Stimulated activated CD4-positive, alpha-beta T cell treated with anti-CD3 and anti-CD28 coated beads, Interleukin-4, amount 100 ng/mL, for 48 hours (primary cell): ENCODE measurements around the gene ZBTB46.
"Not testable (repeated sequence)": the region's sequence is repeated elsewhere in the genome, so short reads cannot be mapped to it uniquely, and the experiment has no call there.

Experiments used
- DNase-seq, 2 donors: peaks; one replicate each; pipeline ENCODE4 v3.0.0-alpha.2; 2020; ENCODE audit warnings: low read depth in 2 of 2

Gene ZBTB46

DNA sequence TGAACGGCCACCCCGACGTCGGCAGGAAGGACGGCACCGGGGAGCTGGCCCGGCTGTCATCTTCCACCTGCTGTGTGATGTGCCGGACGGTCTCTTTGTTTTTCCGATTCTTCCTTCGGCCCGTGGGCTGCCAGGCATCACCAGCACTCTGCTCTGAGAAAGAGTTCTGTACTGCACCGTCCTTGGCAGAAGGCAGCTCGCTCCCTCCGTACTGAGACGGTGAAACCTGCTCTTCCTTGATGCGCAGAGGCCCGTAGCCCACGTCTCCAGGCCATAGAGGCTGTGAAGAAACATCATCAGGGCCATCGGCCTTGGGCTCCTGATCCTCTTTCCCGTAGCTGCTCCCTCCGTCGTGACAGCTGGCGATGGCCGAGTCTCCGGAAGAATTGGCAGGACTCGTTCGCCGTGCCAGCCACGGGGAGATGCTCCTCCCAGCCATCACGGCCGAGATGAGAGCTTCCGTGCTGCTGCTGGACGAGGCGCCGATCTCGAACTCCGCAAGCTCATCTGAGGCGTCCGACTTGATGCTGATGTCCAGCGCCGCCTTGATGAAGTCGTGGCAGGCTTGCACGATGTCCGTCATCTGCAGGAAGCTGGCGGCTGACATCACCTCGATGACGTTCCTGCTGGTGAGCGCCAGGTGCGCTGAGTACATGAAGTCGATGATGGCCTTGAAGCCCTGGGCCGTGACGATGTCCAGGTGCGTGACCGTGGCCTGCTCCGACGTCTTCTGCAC, 41.1 kb downstream of the ZBTB46 start:
- no peak for DNase-seq

- no peak for DNase-seq
Measured at GRCh38 chr20:63787749-63788148, 43.3 kb downstream of the ZBTB46 start.

- no peak for DNase-seq
Measured at GRCh38 chr20:63787302-63787701, 43.8 kb downstream of the ZBTB46 start.

GRCh38 chr20:63785691-63786131, 45.4 kb downstream of the ZBTB46 start:
- no peak for DNase-seq

GRCh38 chr20:63783970-63784369, 47.1 kb downstream of the ZBTB46 start:
- DNase-seq: no peak

DNA sequence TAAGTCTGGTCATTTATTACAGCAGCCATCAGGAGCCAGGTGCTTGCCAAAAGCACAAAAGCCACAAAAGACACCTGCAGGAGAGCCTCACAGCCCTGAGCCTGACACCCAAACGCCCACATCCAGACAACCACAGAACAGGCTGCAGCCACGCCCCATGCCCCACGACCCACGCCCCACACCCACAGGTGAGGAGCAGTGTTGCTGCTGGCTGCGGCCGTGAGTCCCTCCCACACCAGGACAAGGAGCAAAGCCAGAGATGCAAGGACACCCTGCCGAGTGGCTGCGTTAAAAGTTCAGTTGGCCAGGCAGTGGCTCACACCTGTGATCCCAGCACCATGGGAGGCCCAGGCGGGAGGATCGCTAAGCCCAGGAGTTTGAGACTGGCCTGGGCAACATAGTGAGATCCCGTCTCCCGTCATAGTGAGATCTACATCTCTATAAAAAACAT, 48.5 kb downstream of the ZBTB46 start:
- DNase-seq: no peak

DNA sequence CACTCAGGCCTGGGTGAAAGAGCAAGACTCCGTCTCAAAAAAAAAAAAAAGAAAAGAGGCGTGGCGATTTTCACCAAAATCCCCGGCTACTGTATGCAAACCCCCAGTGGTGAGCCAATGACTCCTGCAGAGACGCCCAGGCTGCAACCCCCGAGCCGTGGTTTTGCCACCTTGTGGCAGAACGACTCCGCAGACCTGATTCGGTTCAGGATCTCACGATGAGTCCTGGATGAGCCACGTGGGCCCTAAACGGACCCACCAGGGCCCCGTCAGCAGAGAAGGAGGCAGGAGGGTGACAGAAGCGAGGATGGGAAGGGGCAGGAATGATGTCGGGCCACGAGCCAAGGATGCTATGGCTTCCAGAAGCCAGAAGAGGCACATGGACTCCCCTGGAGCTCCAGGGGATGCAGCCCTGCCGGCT, 49.0 kb downstream of the ZBTB46 start:
- DNase-seq: no peak

DNA sequence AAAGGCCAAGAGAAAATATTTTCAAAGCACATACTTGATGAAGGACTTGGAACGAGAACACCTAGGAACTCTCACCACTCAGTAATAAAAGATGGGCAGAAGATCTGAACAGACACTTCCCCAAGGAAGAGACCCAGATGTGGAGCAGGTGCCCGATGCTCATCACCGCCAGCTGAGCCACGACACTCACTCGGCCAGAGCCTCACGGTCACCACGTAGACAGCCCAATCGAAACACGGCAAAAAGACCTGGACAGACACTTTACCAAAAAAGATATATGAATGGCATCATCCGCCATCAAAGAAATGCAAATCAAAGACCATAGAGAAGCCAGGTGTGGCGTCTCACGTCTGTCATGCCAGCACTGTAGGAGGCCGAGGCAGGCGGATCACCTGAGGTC, 49.9 kb downstream of the ZBTB46 start:
- no peak for DNase-seq

GRCh38 chr20:63778857-63779256, 52.2 kb downstream of the ZBTB46 start:
- no peak for DNase-seq

DNA sequence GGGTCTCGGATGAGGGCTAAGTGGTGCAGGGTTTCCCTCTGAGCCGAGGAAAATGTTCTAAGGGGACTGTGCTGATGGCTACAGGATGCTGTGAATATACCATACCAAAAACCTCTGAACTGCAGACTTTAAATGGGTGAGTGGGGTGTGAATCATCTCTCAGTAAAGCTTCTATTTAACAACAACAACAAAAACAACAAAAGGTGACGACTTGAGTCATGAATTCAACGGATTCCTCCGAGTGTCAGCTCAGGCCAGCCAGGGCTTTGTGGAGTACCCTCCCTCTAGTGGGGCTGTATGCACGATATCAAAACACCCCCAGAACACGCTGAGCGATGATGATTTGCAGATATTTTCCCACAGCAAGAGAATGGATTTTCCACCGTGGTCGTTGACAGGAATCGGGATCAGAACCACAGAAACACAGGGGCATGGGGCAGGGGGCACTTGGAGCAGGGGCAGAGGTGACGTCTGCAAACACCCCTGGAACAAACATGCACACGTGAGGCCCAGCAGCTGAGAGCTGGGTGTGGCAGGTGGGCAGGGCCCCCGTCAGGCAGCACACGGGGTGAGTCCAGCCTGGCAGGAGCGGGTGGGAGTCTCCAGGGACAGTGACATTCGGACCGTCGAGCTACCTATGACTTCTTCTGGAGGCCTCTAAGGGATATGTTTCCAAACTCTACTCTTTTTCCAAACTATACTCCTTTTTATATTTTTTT, 52.9 kb downstream of the ZBTB46 start:
- DNase-seq: no peak

DNA sequence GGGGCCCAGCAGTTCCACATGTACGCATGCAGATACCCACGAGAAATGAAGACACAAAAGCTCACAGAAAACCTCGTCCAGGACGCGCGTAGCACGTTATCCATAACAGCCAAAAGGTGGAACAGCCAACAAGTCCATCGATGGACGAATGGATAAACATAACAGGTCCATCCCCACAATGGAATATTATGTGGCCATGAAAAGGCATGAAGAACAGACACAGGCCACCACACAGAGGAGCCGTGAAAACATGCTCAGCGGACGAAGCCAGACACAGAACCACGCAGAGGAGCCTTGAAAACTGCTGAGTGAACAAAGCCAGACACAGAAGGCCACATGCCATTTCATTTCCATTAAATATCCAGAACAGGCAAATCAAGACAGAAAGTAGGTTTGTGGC, 53.5 kb downstream of the ZBTB46 start:
- DNase-seq: no peak

DNA sequence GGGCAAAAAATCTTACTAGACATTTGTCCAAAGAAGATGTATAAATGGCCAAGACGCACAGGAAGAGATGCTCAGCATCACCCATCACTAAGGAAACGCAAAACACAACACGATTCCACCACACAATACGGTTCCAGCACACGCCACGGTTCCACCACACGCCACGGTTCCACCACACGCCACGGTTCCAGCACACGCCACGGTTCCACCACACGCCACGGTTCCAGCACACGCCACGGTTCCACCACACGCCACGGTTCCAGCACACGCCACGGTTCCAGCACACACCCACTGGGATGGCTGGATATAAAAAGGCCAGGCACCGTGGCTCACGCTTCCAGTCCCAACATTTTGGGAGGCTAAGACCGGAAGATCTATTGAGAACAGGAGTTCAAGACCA, 54.2 kb downstream of the ZBTB46 start:
- DNase-seq: not testable (repeated sequence)

DNA sequence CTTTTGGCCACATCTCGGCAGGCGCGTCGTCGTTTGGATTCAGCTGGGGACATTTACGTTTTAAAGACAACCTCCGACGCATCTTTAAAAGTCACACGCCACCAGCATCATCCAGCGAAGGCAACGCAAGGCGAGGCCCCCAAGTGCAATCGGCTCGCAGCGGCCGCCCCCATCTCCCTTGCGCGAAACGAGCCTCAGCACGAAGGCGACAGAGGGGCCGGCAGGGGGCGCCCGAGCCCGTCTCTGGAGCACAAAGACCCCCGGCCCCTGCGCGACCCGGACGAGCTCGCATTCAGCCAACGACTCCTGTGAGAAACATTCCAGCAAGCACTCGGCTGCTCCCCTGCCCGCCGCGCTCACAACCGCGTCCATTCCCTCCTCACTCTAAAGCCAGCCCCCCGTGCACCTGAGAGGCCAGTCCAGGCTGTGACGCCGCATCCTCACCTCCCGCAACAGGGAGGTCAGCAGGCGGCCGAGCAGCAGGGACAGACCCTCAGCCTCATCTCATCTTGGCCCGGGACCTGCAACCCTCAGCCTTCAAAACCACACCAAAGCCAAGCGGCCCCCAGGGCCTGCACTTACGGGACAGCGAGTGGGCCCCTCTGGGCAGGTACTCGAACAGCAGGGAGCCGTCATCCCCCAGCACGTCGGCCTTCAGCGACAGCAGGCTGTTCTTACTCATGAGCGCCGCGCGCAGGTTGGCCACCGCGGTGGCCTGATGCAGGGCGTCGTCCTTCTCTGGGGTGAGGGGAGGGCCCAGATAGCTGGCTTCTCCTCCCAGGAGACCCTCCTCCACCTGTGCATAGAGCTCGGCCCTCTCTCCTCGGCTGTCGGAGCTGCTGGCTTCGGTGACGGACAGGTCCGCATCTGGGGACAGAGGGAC, 55.7 kb downstream of the ZBTB46 start:
- peak in 1 of 2 donors; percentile 34 for DNase-seq

DNA sequence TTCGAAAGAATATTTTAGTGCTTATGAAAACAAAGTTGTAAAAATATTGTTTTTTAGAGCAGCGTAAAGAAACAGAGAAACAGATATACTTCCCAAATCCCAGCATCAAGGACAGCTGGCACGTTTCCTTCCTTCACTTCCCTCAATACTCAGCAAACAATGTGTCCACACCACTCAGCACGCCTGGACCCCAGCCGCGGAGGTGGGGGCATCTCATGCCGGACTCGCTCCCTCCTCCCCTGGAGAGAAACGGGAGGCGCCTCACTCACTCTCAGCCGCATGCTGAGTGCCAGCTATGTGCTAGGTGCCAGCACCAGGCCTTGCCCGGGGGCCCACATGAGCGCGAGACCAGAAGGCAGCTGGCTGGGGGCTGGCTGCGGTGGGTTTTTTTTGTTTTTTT, 56.8 kb downstream of the ZBTB46 start:
- DNase-seq: no peak

DNA sequence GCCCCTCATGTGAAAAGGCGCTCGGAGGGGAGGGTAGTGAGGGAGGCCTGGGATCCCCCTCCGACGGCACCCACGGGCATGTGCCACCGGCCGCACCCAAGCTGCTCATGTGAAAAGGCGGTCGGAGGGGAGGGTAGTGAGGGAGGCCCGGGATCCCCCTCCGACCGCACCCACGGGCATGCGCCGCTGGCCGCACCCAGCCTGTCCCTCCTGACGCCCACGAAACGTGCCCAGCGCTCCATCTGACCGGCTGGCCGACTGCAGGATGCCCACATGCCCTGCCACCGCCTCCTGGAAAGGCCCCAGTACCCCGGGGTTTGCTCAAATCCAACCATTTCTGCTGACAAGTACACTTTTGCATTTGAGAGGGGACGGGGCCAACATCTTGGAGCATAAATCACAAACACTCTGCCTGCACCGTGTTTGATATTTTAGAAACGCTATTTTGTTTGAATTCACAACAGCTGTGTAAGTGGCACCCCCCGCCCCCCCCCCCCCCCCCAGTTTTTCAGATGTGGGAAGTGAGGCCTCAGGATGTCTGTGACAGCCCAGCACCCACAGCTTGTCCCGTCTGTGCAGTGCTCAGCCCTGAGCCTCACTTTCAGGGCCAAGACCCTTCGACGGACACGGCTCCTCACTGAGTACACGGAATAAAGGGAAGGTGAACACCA, 57.4 kb downstream of the ZBTB46 start:
- no peak for DNase-seq

DNA sequence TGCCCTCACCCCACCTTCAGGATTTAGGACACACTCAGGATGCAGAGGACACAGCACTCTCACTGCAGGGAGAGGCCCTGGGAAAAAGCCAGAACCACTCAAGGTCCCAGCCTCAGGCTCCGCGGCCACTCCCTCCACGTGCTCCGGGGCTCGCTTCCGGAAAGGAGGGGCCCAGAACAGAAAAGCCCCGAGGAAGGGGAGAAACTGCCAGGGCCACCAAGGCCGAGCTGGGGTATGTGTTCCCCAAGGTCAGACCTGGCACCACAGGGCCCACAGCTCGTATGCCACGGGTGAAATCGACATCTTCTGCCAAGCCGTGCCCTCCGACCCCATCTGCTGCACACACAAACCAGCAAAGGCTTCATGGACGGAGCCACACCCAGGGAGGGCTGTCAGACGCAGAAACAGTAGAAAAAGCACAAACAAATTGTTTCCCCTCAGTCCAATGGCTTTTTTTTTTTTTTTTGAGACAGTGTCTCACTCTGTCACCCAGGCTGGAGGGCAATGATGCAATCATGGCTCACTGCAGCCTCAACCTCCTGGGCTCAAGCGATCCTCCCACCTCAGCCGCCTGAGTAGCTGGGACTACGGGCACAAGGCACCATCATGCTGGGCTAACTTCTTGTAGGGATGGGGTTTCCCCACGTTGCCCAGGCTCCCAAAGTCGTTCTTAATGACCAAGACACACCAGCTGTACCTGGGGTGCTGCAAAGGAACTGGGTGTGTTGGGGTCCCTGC, 58.1 kb downstream of the ZBTB46 start:
- no peak for DNase-seq

DNA sequence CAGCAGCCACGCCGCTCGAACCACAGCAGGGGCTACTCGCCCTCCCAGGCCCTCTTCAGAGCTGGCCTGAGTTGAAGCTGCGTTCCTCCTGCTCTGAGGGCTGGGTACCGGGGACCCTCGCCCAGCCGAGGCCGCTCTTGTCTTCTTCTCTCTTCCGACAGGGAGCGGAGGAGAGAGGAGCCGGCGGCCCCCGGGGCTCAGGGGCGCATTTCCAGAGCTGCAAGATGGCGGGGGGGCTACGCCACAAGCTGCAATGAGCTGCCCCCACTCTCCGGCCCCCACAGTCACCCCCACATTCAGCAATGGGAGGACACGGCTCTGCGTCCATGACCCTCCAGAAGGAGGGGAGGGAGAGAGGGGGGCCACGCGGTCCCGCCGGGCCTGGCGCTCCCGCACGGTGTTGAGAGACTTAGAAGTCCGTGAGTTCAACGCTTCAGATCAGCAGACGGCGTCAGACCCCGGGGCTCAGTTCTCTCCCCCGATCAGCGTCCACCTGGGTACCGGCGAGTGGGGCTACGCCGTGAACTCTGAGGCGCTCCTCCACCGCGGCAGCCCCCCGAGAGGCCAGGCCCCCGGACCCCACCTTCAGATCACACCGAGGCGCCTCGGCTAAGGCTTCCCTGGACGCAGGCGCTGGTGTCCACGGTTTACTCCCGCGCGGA, 59.9 kb downstream of the ZBTB46 start:
- DNase-seq: no peak

DNA sequence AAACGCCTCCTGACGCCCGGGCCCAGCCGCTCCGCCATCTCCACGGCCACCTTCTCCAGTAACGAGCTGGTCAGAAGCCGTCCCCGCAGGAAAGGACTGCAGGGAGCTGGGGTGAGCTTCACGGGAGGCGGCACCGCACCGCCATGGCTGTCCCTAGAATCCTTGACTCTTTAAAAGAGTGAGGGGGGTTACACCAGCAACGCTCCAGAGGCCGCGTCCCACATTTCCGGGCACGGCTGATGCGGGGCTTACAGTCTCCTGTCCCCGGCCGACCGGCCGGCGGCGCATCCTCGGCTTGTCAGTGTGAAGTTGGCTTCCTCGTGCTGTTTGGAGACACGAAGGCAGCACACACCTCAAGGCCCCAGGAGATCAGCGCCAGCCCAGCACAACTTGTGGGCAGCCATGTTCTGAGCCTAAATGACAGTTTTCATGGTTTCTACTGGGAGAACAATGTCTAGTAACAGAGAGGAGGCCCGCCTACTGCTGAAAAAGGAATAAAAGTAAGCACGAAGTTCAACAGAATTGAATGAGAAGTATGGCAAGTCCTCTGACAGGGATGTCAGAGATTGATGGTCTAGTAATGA, 61.1 kb downstream of the ZBTB46 start:
- no peak for DNase-seq

DNA sequence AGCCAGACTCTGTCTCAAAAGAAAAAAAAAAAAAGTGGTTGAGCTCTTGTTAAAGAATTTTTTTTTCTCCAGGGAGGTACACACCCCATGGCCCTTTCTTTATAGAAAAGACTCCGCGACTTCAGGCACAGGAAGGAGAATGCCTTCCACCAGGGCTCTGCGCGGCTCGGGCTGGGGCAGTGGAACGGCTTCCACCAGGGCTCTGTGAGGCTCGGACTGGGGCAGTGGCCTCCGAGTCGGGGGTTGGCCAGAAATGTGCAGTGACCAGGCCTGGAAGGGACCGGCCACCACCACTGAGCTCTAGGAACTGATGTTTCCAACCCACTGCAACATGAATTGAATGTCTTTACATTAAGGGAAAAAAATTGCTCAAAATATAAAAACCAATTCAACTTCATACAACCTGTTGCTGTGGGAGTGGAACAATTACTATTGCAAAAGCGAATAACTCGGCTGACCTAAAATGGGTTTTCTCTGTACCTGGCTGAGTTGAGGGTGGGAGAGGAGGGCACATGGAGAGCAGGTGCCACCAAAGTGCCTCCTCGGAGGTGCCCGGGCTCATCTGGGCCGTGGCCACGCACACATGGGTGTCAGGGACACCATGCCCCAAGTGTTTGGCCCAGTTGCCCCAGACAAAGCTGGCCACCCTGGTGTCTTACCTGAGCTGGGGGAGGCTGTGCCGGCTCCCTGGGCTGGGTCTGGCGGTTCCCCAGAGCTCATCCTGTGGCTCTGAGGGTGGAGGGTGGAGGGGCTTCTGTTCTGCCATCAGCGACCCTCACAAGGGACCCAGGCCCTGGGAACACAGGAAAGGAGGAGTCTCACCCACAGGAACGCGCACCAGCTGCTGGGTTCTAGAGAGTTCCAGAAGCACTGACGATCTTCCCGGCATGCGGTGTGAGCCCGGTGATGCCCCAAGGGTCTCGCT, 62.2 kb downstream of the ZBTB46 start:
- no peak for DNase-seq
